ENCODE data around the gene TMEM8B. TPM values are rescaled to one million over a fixed set of nuclear protein-coding genes. Genes with fewer than 3 reads are reported as not detected.

The TMEM8B gene
- total RNA-seq, 2 experiments from 2014 or later, result 3.1 to 3.2 TPM

DNA sequence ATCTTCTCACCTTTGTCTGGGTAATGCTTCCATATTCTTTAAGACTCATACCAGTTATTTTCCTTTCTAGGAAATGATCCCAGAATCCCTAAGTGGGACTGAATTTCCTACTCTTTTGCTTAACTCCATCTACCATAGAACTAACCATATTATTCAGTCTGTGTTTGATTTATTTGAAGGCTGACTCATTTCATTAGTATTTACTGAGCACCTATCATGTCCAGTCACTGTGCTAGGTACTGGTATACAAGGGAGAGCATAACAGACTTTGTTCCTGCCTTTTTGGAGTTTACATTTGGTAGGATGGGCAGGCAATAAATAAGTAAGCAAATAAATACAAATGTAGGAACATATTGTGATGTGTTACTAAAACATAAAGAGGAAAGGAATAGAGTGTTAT, 33.3 kb upstream of the TMEM8B start:
- H3K4me3 Mint-ChIP-seq, result no peak overlapping the region
- peaks cover 4% of the 10 kb centered on the region for H3K36me3 Mint-ChIP-seq (ENCODE audit: low read depth)
- no peaks in the 10 kb centered on the region for H3K27me3 Mint-ChIP-seq
- H3K27ac Mint-ChIP-seq, result no peak overlapping the region
- peaks cover 34% of the 10 kb centered on the region for H3K4me1 Mint-ChIP-seq
- no peak for DNase-seq
- POLR2A ChIA-PET, result no interaction called here
- H3K9me3 Mint-ChIP-seq, result no peaks in the 10 kb centered on the region
- CTCF ChIA-PET, result no interaction called here

DNA sequence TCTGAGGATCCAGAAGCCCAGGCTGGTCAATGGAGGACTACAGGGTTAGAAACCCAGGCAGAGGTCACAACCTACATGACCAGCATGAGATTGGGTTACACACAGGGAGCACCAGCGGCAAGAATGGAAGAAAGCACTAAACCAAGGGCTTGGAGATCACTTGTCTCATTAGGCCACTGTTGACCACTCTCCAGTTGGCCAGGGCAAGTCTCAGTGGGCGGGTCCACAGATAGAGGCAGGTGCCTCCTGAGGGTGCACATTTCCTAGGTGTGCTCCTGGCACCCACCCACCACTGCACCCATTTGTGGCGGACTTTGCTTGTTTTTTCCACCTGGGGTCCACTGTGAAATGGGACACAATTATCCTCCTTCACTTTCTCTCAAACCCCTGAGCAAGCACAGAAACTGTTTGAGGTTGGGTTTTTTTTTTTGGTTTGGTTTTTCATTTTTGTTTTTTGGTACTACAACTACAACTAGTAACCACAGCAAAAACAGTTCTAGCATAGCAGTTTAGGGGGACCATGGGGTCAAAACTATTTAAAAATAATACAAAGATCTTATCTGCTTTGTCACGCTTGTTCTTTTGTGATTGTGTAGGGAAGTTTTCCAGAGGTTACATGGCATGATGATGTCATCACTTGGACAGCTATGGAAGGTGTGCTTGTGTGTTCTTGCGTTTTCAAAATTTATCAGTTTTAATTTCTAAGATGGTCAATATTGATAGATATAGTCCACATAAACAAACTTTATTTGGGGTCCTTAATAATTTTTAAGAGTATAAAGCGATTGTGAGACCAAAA, 31.5 kb upstream of the TMEM8B start:
- Mint-ChIP-seq H3K4me3 (no peak overlapping the region), H3K4me1 (peaks cover 34% of the 10 kb centered on the region), H3K27me3 (no peaks in the 10 kb centered on the region), H3K36me3 (ENCODE audit: low read depth) (peaks cover 10% of the 10 kb centered on the region), H3K9me3 (no peaks in the 10 kb centered on the region), H3K27ac (no peak overlapping the region)
- DNase-seq, result no peak
- ChIA-PET POLR2A (no interaction called here), CTCF (interaction anchor here (1.2 to 1.4 kb wide), 4 partner anchors 17 to 41 kb away, joined by 4 to 5 read pairs (median 4); partner anchors contain the start of gene HINT2)

DNA sequence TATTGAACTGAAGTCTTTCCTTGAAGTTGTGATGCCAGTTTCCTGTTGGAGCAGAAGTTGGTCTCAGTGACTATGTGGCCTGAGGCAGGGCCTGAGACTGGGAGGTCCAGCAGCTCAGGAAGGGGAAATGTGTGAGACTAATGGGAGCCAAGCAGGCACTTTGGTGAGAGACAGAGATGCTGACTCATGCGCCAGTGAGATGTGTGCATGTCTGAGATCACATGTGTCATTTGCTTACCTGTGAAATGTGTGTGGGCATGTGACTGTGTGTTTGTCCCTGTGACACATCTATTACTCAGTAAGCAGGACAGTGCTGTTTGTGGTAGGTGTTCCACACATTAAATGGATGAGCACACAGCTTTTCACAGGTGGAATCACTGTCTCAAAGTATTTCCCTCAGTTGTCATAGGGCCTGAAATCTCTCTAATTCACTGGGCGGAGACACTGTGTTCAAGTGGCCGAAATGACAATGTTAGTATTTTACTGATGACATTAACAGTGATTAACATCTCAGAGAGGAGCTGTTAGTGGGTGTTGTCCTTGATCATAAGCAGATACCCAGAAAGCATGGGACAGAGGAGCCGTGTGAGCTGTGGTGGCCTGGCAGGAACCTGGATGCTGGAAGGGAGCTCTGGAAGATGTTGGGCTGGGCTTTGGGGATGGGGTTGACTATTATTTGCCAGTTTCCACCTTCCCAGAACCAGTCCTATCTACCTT, 30.2 kb upstream of the TMEM8B start:
- ChIA-PET POLR2A (interaction anchor here (1.0 to 1.2 kb wide), 2 partner anchors 13 to 16 kb away, joined by 4 read pairs; partner anchors contain the start of genes HINT2 and SPAG8), CTCF (interaction anchor here (1.3 to 1.4 kb wide), 2 partner anchors 13 to 27 kb away, joined by 4 to 5 read pairs; partner anchors contain the start of gene SPAG8)
- H3K9me3 Mint-ChIP-seq, result no peaks in the 10 kb centered on the region
- peaks cover 15% of the 10 kb centered on the region for H3K36me3 Mint-ChIP-seq (ENCODE audit: low read depth)
- H3K4me1 Mint-ChIP-seq, result peaks cover 32% of the 10 kb centered on the region
- peak; percentile 36 for DNase-seq
- H3K27ac Mint-ChIP-seq, result peak overlapping the region; percentile 14
- H3K4me3 Mint-ChIP-seq, result no peak overlapping the region
- no peaks in the 10 kb centered on the region for H3K27me3 Mint-ChIP-seq

DNA sequence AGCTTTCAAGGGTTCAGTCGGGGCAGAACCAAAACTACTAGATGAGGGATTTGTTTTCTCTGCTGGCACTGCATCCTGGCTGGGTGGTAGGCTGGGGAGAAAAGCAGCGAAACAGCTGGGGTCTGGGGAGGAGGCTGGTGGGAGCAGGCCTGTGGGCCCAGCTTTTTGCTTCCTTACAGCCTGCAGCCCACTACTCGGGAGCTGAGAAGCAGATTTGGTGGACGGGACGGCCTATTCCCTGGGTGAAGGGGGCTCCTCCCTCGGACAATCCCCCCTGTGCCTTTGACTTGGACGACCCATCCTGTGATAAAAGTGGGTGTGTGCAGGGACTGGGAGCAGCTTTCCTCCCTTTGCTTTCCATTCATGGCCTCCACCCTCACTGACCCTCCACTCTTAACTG, 28.5 kb upstream of the TMEM8B start:
- CTCF ChIA-PET, result no interaction called here
- H3K9me3 Mint-ChIP-seq, result no peaks in the 10 kb centered on the region
- peaks cover 15% of the 10 kb centered on the region for H3K36me3 Mint-ChIP-seq (ENCODE audit: low read depth)
- no peak for DNase-seq
- no peak overlapping the region for H3K4me3 Mint-ChIP-seq
- POLR2A ChIA-PET, result interaction anchor here (1.3 kb wide), 1 partner anchor 14 kb away, joined by 4 read pairs; the partner anchor contains the start of gene HINT2
- no peak overlapping the region for H3K27ac Mint-ChIP-seq
- H3K4me1 Mint-ChIP-seq, result peaks cover 21% of the 10 kb centered on the region
- no peaks in the 10 kb centered on the region for H3K27me3 Mint-ChIP-seq

DNA sequence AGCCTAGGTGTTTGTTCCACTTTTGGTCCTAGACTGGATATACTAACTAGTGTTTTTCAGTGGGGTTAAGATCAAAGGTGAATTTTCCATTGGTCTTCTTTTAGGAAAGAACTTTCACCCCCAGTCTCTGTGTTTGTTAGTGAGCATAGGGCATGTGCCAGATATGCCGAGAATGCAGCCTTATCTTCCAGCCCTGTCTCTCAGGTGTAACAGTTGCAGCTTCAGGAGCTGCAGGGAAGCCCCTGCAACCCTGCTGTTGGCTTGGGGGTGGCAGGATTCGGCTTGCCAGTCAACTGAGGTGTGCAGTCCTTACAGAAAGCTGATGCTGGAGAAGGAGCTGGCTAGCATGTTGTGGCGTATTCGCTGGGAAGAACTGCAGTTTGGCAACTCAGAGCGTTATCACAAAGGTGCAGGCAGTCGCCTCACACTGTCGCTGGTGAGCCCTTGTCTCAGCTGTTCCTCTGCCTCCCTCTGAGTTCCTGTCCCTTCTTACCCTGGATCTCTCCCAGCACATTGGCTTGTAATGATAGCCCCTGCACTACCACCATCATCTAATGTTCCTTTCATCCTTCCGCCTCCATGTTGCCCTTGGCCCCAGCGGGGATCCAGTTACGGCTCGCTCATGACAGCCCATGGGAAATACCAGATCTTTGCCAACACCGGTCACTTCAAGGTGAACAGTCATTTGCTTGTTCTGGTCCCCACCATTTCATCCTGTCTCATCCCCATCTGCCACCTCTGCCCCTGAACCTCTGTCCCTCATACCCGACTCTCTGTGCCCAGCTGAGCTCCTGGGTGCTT, 27.5 kb upstream of the TMEM8B start:
- Mint-ChIP-seq H3K4me3 (no peak overlapping the region), H3K27ac (no peak overlapping the region), H3K4me1 (peaks cover 18% of the 10 kb centered on the region), H3K9me3 (no peaks in the 10 kb centered on the region), H3K27me3 (no peaks in the 10 kb centered on the region), H3K36me3 (ENCODE audit: low read depth) (peaks cover 22% of the 10 kb centered on the region)
- no peak for DNase-seq
- POLR2A ChIA-PET, result interaction anchor here (1.1 to 1.3 kb wide), 2 partner anchors 10 to 13 kb away, joined by 4 read pairs; partner anchors contain the start of genes HINT2 and SPAG8
- CTCF ChIA-PET, result no interaction called here

DNA sequence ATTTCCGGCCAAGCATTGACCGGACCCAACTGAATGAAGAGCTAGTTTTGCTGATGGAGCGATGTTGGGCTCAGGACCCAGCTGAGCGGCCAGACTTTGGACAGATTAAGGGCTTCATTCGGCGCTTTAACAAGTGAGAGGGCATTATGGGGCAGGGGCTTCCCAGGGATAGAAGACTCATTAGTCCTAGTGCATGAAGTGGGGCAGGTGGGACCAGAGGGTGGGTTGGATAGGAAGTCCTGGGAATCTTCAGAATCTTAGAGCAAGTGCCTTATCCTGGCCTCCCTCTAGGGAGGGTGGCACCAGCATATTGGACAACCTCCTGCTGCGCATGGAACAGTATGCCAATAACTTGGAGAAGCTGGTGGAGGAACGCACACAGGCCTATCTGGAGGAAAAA, 22.9 kb upstream of the TMEM8B start:
- H3K4me3 Mint-ChIP-seq, result no peak overlapping the region
- peaks cover 22% of the 10 kb centered on the region for H3K36me3 Mint-ChIP-seq (ENCODE audit: low read depth)
- H3K9me3 Mint-ChIP-seq, result no peaks in the 10 kb centered on the region
- no peak for DNase-seq
- peaks cover 7% of the 10 kb centered on the region for H3K4me1 Mint-ChIP-seq
- POLR2A ChIA-PET, result interaction anchor here (1.2 to 1.6 kb wide), 2 partner anchors 10 to 16 kb away, joined by 3 read pairs; no protein-coding TSS in a partner anchor
- H3K27me3 Mint-ChIP-seq, result no peaks in the 10 kb centered on the region
- no peak overlapping the region for H3K27ac Mint-ChIP-seq
- CTCF ChIA-PET, result no interaction called here

DNA sequence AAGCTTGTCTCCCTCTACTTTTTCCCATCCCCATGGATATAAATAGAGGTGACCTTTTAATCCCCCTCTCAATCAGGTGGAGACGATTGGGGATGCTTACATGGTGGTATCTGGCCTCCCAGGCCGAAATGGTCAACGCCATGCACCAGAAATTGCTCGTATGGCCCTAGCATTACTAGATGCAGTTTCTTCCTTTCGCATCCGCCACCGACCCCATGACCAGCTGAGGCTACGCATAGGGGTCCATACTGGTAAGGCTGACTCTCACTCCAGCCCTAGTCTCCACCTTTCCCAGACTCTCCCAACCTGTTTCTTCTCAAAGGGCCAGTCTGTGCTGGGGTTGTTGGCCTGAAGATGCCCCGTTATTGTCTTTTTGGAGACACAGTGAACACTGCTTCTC, 20.6 kb upstream of the TMEM8B start:
- H3K4me3 Mint-ChIP-seq, result no peak overlapping the region
- H3K27me3 Mint-ChIP-seq, result no peaks in the 10 kb centered on the region
- peaks cover 19% of the 10 kb centered on the region for H3K36me3 Mint-ChIP-seq (ENCODE audit: low read depth)
- DNase-seq, result no peak
- H3K9me3 Mint-ChIP-seq, result no peaks in the 10 kb centered on the region
- no peak overlapping the region for H3K27ac Mint-ChIP-seq
- peaks cover 31% of the 10 kb centered on the region for H3K4me1 Mint-ChIP-seq
- ChIA-PET POLR2A (no interaction called here), CTCF (interaction anchor here (0.8 kb wide), 1 partner anchor 13 kb away, joined by 3 read pairs; no protein-coding TSS in a partner anchor)

DNA sequence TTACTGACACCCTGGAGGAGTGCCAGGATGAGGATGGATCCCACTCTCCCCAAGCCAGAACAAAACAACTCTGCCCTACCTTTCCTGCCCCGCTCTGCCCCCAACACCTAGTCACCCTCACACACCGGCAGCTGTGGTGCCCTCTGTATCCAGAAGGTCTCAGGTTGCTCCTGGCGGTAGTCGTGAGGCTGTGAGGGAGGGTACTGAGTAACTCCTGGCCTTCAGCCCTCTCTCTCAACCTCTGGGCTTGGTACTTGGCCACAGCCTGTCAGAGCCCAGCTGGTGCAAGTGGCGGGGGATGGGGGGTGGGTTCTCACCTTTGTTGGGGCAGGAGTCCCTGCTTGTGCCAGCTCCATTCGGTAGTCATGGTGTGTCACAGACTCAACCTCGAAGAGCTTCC, 18.9 kb upstream of the TMEM8B start:
- Mint-ChIP-seq H3K27me3 (no peaks in the 10 kb centered on the region), H3K4me1 (peaks cover 40% of the 10 kb centered on the region), H3K36me3 (ENCODE audit: low read depth) (peaks cover 18% of the 10 kb centered on the region), H3K27ac (no peak overlapping the region), H3K9me3 (no peaks in the 10 kb centered on the region), H3K4me3 (no peak overlapping the region)
- CTCF ChIA-PET, result interaction anchor here (3.1 kb wide), 1 partner anchor 20 kb away, joined by 16 read pairs; no protein-coding TSS in a partner anchor
- DNase-seq, result no peak
- POLR2A ChIA-PET, result no interaction called here

DNA sequence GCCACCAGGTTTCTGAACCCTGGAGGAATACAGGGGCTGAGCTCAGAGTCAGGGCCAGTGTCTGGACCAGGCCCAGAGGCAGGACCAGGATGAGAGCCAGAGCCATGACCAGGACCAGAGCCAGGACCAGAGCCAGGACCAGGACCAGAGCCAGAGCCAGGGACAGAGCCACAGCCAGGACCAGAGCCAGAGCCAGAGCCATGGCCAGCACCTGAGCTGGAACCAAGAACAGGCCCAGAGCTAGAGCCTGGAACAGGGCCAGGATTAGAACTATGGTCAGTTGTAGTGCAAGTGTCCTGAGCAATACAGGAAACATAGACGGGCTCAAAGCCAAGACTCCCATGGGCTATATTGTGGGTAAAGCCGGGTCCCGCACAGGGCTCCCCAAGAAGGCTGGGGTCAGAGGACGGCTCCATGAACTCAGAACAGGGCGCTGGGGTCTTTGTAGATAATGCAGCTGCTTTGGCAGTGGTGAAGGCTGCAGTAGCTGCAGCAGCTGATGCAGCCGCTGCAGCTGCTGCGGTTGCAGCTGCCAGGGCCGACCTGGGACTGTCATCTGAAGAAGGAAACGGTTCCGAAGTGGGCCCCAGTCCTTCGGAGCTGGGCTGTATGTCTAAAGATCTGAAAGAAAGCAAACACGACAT, 17.5 kb upstream of the TMEM8B start:
- Mint-ChIP-seq H3K36me3 (ENCODE audit: low read depth) (peaks cover 11% of the 10 kb centered on the region), H3K4me1 (peaks cover 44% of the 10 kb centered on the region), H3K27me3 (no peaks in the 10 kb centered on the region), H3K27ac (peak overlapping the region; percentile 92), H3K9me3 (no peaks in the 10 kb centered on the region), H3K4me3 (peak overlapping the region; percentile 74)
- no peak for DNase-seq
- CTCF ChIA-PET, result interaction anchor here (0.7 to 3.1 kb wide), 16 partner anchors 8 to 208 kb away, joined by 3 to 16 read pairs (median 4); partner anchors contain the start of gene ARHGEF39
- POLR2A ChIA-PET, result interaction anchor here (0.9 to 3.3 kb wide), 14 partner anchors 9 to 698 kb away, joined by 4 to 11 read pairs (median 4); partner anchors contain the start of genes CCDC107, CREB3, GBA2 and RGP1

DNA sequence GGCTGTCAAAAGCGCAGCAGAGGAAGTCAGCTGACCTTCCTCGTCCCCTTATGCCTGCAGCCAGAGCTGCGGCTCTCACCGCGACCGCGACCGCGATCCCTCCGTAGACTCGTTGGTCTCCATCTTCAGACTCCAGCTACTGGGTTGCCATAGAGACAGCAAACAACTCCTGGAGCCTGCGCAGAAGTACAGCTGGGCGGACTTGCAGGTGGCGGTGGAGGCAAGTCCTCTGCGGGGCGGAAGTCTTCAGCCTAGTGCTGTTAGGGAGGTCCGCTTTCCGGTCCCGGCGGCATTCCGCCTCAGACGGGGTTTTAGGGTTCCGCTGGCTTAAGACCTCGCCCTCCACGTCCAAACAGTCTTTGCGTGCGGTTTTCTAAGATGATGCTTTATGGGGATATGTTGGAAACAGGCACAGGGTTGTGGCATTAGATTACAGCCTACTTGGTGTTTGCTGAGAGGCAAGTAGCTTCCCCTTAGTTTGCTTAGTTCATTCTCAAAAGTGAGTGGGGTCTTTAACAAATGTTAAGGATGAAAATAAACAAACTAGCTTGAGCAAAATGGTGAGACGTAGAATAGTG, 16.9 kb upstream of the TMEM8B start, which contains the start of gene SPAG8:
Gene SPAG8 (minus strand): TSS at position 238 of the 578 bp plus-strand sequence. CDS start 115 bp downstream, at position 123.
- Mint-ChIP-seq H3K9me3 (no peaks in the 10 kb centered on the region), H3K4me1 (peaks cover 44% of the 10 kb centered on the region), H3K27me3 (peaks cover 1% of the 10 kb centered on the region), H3K4me3 (peak within 1 kb of the TSS; percentile 74), H3K27ac (peak within 1 kb of the TSS; percentile 92), H3K36me3 (ENCODE audit: low read depth) (peaks cover 7% of the 10 kb centered on the region)
- DNase-seq, result peak; percentile 97
- CTCF ChIA-PET, result interaction anchor here (0.7 to 3.1 kb wide), 15 partner anchors 9 to 208 kb away, joined by 3 to 16 read pairs (median 4); partner anchors contain the start of gene ARHGEF39
- POLR2A ChIA-PET, result interaction anchor here (0.9 to 3.3 kb wide), 14 partner anchors 10 to 698 kb away, joined by 4 to 11 read pairs (median 4); partner anchors contain the start of genes CCDC107, CREB3, GBA2 and RGP1

DNA sequence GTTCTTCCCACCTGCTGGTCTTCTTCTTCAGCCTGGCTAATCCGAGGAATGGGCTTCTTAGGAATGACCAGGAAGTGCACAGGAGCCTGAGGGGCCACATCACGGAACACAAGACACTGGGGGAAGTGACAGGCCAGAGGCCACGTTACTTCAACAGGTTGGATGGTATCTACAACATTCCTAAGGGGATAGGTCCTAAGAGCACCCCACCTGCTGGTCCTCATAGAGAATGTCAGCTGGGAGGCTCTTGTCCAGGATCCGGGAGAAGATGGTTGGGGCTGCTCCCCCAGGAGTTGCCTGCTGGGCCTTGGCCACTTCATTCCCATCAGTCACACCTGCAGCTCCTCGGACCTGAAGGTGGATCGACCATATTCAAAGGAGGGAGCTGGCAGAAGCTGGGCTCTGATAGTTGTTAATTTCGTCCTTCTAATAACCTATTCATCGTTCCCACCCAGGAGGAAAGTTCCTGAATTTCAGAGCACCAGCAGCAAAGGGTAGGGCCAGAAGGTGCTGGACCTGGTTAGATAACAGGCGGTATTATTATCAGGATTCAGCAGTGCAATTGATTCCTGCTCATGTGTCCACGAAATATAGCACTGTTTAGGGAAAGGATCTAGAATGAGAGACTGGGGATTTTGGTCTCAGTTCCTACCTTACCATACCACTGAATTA, 15.5 kb upstream of the TMEM8B start:
- peak overlapping the region; percentile 92 for H3K27ac Mint-ChIP-seq
- peak overlapping the region; percentile 87 for H3K4me3 Mint-ChIP-seq
- ChIA-PET POLR2A (interaction anchor here (0.5 to 3.3 kb wide), 18 partner anchors 12 to 700 kb away, joined by 3 to 10 read pairs (median 4); partner anchors contain the start of genes CCDC107, CLTA, CREB3 and FAM221B), CTCF (interaction anchor here (0.6 to 2.7 kb wide), 13 partner anchors 12 to 377 kb away, joined by 3 to 14 read pairs (median 5); partner anchors contain the start of genes CCDC107, CLTA, GBA2 and RGP1)
- DNase-seq, result no peak
- H3K27me3 Mint-ChIP-seq, result peaks cover 4% of the 10 kb centered on the region
- H3K36me3 Mint-ChIP-seq (ENCODE audit: low read depth), result peaks cover 7% of the 10 kb centered on the region
- peaks cover 44% of the 10 kb centered on the region for H3K4me1 Mint-ChIP-seq
- no peaks in the 10 kb centered on the region for H3K9me3 Mint-ChIP-seq

Data from activated CD4-positive, alpha-beta memory T cell treated with anti-CD3 and anti-CD28 coated beads, Interleukin-2, amount 10 ng/mL, durations not matched to agents 7 days and 5 days (primary cell).